Chondrocyte (in vitro differentiated cells): ENCODE results near the gene SLC41A1. TPM values are rescaled to one million over a fixed set of nuclear protein-coding genes. Genes with fewer than 3 reads are reported as not detected.

Source experiments
- DNase-seq: peaks from one replicate; pipeline ENCODE4 v3.0.0; 2021; ENCODE audit warnings: mixed read lengths, low spot score
- H3K27ac Mint-ChIP-seq: one replicate; pipeline ENCODE4 v1.8.0; 2021; ENCODE audit warnings: mild to moderate bottlenecking, moderate library complexity, mixed read lengths; ENCODE audit not compliant: unreplicated experiment
- H3K27me3 Mint-ChIP-seq: 2 replicates; pipeline ENCODE4 v1.8.0; 2021; ENCODE audit warnings: low read depth, mixed read lengths
- H3K36me3 Mint-ChIP-seq: 2 replicates; pipeline ENCODE4 v1.8.0; 2021; ENCODE audit warnings: low read depth, mixed read lengths
- H3K4me1 Mint-ChIP-seq: 2 replicates; pipeline ENCODE4 v1.8.0; 2021; ENCODE audit warnings: low read depth, mild to moderate bottlenecking, mixed read lengths
- H3K4me3 Mint-ChIP-seq: one replicate; pipeline ENCODE4 v1.8.0; 2021; ENCODE audit warnings: mild to moderate bottlenecking, moderate library complexity, mixed read lengths; ENCODE audit not compliant: unreplicated experiment
- H3K9me3 Mint-ChIP-seq: 2 replicates; pipeline ENCODE4 v1.8.0; 2021; ENCODE audit warnings: low read depth, mixed read lengths
- CTCF ChIP-seq: fragments of 200-600 bp; sonication (generic); IDR thresholded peaks from 2 replicates; pipeline ENCODE4 v1.5.0; 2021; ENCODE audit warnings: antibody characterized with exemption, mild to moderate bottlenecking, moderate library complexity
- total RNA-seq: library from RNA; stranded (reverse); gene quantifications from 3 replicates; pipeline ENCODE4 v1.2.1, GENCODE V29; 2021

Gene SLC41A1
- total RNA-seq, 1 donor from 2014 or later = 23.5 TPM

- TF ChIP-seq CTCF = no peak
- Mint-ChIP-seq H3K36me3 (peaks cover 20% of the 10 kb centered on the region), H3K4me1 (peaks cover 10% of the 10 kb centered on the region), H3K27ac (no peak overlapping the region), H3K27me3 (no peaks in the 10 kb centered on the region), H3K4me3 (no peak overlapping the region), H3K9me3 (no peaks in the 10 kb centered on the region)
- DNase-seq = no peak
Measured at GRCh38 chr1:205802060-205802459, 10.9 kb downstream of the SLC41A1 start.

GRCh38 chr1:205800981-205801703, 11.9 kb downstream of the SLC41A1 start:
- Mint-ChIP-seq H3K4me3 (no peak overlapping the region), H3K27ac (no peak overlapping the region), H3K36me3 (peaks cover 23% of the 10 kb centered on the region), H3K4me1 (peaks cover 10% of the 10 kb centered on the region), H3K9me3 (no peaks in the 10 kb centered on the region), H3K27me3 (no peaks in the 10 kb centered on the region)
- no peak for TF ChIP-seq CTCF
- DNase-seq = no peak

GRCh38 chr1:205800427-205800826, 12.6 kb downstream of the SLC41A1 start:
- Mint-ChIP-seq H3K36me3 (peaks cover 23% of the 10 kb centered on the region), H3K27me3 (no peaks in the 10 kb centered on the region), H3K9me3 (no peaks in the 10 kb centered on the region), H3K4me1 (peaks cover 7% of the 10 kb centered on the region), H3K4me3 (no peak overlapping the region), H3K27ac (no peak overlapping the region)
- DNase-seq = no peak
- no peak for TF ChIP-seq CTCF

GRCh38 chr1:205798577-205798976, 14.4 kb downstream of the SLC41A1 start:
- H3K27ac Mint-ChIP-seq = no peak overlapping the region
- H3K4me1 Mint-ChIP-seq = no peaks in the 10 kb centered on the region
- no peak for TF ChIP-seq CTCF
- H3K27me3 Mint-ChIP-seq = no peaks in the 10 kb centered on the region
- H3K9me3 Mint-ChIP-seq = no peaks in the 10 kb centered on the region
- peaks cover 28% of the 10 kb centered on the region for H3K36me3 Mint-ChIP-seq
- no peak for DNase-seq
- no peak overlapping the region for H3K4me3 Mint-ChIP-seq

GRCh38 chr1:205797168-205797567, 15.8 kb downstream of the SLC41A1 start:
- TF ChIP-seq CTCF = no peak
- no peak for DNase-seq
- Mint-ChIP-seq H3K36me3 (peaks cover 28% of the 10 kb centered on the region), H3K9me3 (no peaks in the 10 kb centered on the region), H3K27ac (no peak overlapping the region), H3K4me3 (no peak overlapping the region), H3K27me3 (no peaks in the 10 kb centered on the region), H3K4me1 (no peaks in the 10 kb centered on the region)
